Activated naive CD4-positive, alpha-beta T cell treated with anti-CD3 and anti-CD28 coated beads, Interleukin-2, amount 50 U/mL, for 24 hours (primary cell): ENCODE measurements around the gene SERPINB2.

Experiments used
- H3K27ac Mint-ChIP-seq: one replicate; pipeline ENCODE4 v1.8.0; 2021; ENCODE audit warnings: mild to moderate bottlenecking, mixed read lengths
- H3K27me3 Mint-ChIP-seq: one replicate; pipeline ENCODE4 v1.8.0; 2021; ENCODE audit warnings: mixed read lengths
- H3K36me3 Mint-ChIP-seq: one replicate; pipeline ENCODE4 v1.8.0; 2021; ENCODE audit warnings: mixed read lengths
- H3K4me1 Mint-ChIP-seq: one replicate; pipeline ENCODE4 v1.8.0; 2021; ENCODE audit warnings: mixed read lengths
- H3K4me3 Mint-ChIP-seq: one replicate; pipeline ENCODE4 v1.8.0; 2021; ENCODE audit warnings: mild to moderate bottlenecking, mixed read lengths
- H3K9me3 Mint-ChIP-seq: one replicate; pipeline ENCODE4 v1.8.0; 2021; ENCODE audit warnings: mixed read lengths

Gene SERPINB2

DNA sequence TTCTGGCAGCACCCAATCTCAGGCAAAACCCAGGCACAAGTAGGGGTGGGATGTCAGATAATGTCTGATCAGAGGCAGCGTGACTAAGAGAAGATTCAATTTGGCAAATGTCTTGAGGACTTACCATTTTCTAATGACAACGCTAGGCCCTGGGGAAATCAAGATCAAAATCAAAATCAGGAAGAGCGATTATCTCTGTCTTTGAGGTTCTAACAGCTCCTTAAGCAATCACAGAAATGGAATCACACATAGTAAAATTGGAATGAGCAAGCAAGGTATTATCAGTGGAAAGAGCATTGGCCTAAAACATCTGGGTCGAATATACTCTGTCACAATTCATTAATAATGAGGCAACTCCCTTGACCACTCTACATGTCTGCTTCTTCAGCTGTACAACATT is 8.6 kb upstream of the SERPINB2 start:
- H3K36me3 Mint-ChIP-seq, result no peaks in the 10 kb centered on the region
- H3K9me3 Mint-ChIP-seq, result peaks cover 5% of the 10 kb centered on the region
- no peak overlapping the region for H3K27ac Mint-ChIP-seq
- peaks cover 3% of the 10 kb centered on the region for H3K27me3 Mint-ChIP-seq
- H3K4me3 Mint-ChIP-seq, result no peak overlapping the region
- peaks cover 8% of the 10 kb centered on the region for H3K4me1 Mint-ChIP-seq

DNA sequence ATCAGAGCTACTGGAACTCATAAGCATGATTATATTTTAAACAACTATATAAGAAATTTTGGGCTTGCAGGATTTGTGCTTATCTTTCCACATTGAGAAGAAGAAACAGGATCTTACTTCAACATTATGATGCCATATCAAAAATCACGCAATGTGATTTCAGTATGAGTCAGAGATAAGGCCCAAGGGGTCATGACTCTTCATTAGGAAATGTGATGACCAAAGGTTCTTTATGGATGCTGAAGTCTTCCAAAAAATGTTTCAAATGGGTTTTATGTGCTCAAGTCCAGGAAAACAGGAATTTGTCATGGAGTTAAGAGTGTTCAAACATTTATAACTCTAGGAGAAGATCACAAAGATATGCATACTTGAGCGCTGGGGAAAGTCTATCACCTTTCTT is 7.8 kb upstream of the SERPINB2 start:
- Mint-ChIP-seq H3K4me1 (peaks cover 8% of the 10 kb centered on the region), H3K9me3 (peaks cover 5% of the 10 kb centered on the region), H3K27ac (no peak overlapping the region), H3K27me3 (peaks cover 3% of the 10 kb centered on the region), H3K36me3 (no peaks in the 10 kb centered on the region), H3K4me3 (no peak overlapping the region)

GRCh38 chr18:63881851-63882250 is 5.7 kb upstream of the SERPINB2 start:
- Mint-ChIP-seq H3K4me3 (no peak overlapping the region), H3K36me3 (no peaks in the 10 kb centered on the region), H3K27ac (no peak overlapping the region), H3K4me1 (peaks cover 8% of the 10 kb centered on the region), H3K27me3 (peaks cover 5% of the 10 kb centered on the region), H3K9me3 (peaks cover 5% of the 10 kb centered on the region)

DNA sequence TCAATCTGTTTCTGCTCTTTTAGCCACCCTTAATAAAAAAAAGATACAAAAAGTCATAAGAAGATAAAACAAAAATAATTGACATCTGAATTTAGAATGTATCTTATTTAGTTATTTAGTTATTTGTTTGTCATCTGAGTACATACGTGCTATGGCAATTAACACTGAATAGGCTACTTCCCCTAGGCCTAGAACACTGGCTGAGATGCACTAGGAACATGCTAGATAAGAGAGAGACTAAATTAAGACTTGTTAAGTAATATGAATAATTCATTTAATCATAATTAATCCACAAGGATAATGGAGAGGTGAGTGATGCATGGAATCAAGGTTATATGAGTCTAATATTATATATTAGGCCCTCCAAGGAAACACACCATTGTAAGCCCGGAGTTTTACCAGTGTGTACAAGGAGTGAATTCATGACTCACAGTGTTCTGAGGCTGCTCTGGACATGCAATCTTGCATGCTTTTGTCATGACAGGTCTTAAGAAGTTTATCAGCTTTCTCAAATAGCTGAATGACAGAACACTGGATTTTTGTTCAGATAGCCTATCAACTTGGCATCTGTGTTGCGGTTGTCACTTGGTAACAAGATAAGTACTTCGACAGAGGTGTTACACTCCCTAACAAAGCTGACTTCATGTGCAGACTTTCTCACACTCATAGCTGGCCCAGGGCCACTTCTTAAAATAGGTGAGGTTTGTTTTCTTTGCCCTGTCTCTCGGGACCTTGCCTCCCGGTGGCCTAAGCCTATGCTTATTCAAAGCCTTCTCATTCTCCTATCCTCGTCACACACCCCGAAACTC is 5.0 kb upstream of the SERPINB2 start:
- H3K27ac Mint-ChIP-seq, result no peak overlapping the region
- H3K27me3 Mint-ChIP-seq, result peaks cover 5% of the 10 kb centered on the region
- H3K4me1 Mint-ChIP-seq, result peaks cover 8% of the 10 kb centered on the region
- H3K4me3 Mint-ChIP-seq, result no peak overlapping the region
- no peaks in the 10 kb centered on the region for H3K36me3 Mint-ChIP-seq
- peaks cover 5% of the 10 kb centered on the region for H3K9me3 Mint-ChIP-seq

DNA sequence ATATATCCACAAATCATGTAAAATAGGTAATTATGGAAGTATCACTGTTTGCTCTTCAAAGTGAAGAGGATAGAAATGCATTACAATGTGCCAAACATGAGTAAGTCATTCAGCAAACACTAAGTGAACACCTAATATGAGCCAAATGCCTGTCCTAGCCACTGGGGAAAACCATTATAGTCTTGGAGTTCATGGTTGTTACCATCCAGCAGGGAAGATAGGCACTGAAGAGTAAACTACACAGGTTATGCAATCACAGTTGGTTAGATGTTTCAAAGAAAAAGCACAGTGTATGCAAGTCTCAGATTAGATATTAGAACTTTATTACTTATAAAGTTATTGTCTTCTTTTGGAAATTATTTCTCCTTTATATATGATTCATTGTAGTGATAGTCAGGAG is 3.9 kb upstream of the SERPINB2 start:
- peaks cover 8% of the 10 kb centered on the region for H3K4me1 Mint-ChIP-seq
- peaks cover 3% of the 10 kb centered on the region for H3K27me3 Mint-ChIP-seq
- H3K36me3 Mint-ChIP-seq, result no peaks in the 10 kb centered on the region

DNA sequence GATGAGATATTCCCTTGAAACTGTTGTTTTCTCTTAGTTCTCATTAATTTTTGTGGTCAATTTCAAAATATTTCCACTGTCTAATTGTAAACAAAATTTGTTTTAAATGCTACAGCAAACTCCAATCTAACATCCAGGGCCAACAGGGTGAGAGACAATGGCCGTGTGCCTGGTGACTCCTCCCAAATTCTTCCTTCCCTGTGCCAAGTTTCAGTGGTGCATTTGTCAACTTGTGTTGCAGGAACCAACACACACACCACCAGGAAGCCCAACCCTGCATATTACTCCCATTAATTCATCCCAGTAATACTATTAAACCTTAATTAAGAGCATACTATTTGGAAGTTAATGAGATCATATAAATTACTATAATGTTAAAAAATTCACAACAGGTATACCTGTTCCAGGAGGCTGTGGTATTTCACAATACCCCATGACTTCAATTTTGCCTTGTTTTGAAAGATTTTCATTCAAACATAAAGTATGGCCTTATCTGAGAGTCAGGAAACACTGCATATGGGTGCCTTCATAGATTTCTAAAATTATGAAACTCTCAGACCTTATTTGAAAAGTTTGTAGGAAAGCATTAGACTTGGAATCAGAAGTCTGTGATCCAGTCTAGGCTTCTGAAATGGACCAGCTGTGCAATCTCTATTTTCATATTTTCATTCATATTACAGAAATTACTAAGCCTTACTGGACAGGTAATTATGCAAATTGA is 1.1 kb downstream of the SERPINB2 start:
- H3K4me1 Mint-ChIP-seq, result no peaks in the 10 kb centered on the region
- H3K27ac Mint-ChIP-seq, result no peak overlapping the region
- H3K36me3 Mint-ChIP-seq, result no peaks in the 10 kb centered on the region
- H3K9me3 Mint-ChIP-seq, result no peaks in the 10 kb centered on the region
- no peak overlapping the region for H3K4me3 Mint-ChIP-seq
- H3K27me3 Mint-ChIP-seq, result peaks cover 4% of the 10 kb centered on the region

More for the DNA sequence above, 3.9 kb upstream of the SERPINB2 start:
- Mint-ChIP-seq H3K4me3 (no peak overlapping the region), H3K27ac (no peak overlapping the region), H3K9me3 (peaks cover 5% of the 10 kb centered on the region)

GRCh38 chr18:63889626-63890025 is 2.1 kb downstream of the SERPINB2 start:
- no peaks in the 10 kb centered on the region for H3K4me1 Mint-ChIP-seq
- no peak overlapping the region for H3K27ac Mint-ChIP-seq
- no peaks in the 10 kb centered on the region for H3K9me3 Mint-ChIP-seq
- H3K4me3 Mint-ChIP-seq, result no peak overlapping the region
- no peaks in the 10 kb centered on the region for H3K36me3 Mint-ChIP-seq
- H3K27me3 Mint-ChIP-seq, result peaks cover 4% of the 10 kb centered on the region

- H3K27ac Mint-ChIP-seq, result no peak overlapping the region
- no peaks in the 10 kb centered on the region for H3K9me3 Mint-ChIP-seq
- H3K36me3 Mint-ChIP-seq, result no peaks in the 10 kb centered on the region
- H3K4me1 Mint-ChIP-seq, result no peaks in the 10 kb centered on the region
- no peak overlapping the region for H3K4me3 Mint-ChIP-seq
- H3K27me3 Mint-ChIP-seq, result peaks cover 4% of the 10 kb centered on the region
These were observed 2.9 kb downstream of the SERPINB2 start for GRCh38 chr18:63890237-63890949.

DNA sequence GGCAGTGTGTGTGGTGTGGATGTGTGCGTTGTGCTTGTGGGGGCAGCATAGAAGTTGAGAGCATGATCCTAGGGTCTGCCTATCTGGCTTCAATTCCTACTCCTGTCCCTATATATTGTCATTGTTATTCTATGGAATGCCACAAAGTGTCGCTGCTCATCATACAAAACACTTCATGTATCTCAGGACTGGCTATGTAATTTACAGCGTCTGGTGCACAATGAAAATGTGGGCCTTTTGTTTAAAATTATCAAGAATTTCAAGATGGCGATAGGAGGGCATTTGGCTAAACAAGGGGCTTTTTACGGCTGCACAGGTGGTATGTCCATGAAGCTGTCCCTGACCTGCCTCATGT is 3.4 kb downstream of the SERPINB2 start:
- Mint-ChIP-seq H3K27ac (no peak overlapping the region), H3K9me3 (no peaks in the 10 kb centered on the region), H3K4me3 (no peak overlapping the region), H3K36me3 (no peaks in the 10 kb centered on the region), H3K27me3 (peaks cover 3% of the 10 kb centered on the region), H3K4me1 (no peaks in the 10 kb centered on the region)

DNA sequence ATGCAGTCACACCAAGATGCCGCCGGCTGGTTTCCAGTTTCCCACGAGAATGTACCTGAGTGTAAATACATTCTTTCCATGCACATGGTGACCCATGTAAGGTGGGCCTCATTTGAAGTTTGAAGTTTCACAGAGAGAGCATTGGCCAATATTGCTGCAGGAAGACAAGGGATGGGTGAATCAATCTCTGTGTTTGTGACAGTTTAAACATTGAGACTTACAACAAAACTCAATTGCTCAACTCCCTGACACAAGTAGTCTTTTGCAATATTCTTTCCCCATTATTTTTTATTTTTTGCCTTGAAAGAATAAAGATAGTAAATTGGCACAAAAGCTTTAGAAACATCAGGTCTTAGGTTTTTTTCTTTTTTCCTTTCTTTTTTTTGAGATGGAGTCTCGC is 5.1 kb downstream of the SERPINB2 start:
- H3K4me3 Mint-ChIP-seq, result no peak overlapping the region
- H3K36me3 Mint-ChIP-seq, result no peaks in the 10 kb centered on the region
- no peak overlapping the region for H3K27ac Mint-ChIP-seq
- H3K4me1 Mint-ChIP-seq, result no peaks in the 10 kb centered on the region
- H3K9me3 Mint-ChIP-seq, result no peaks in the 10 kb centered on the region
- H3K27me3 Mint-ChIP-seq, result peaks cover 4% of the 10 kb centered on the region

GRCh38 chr18:63894106-63894772 is 6.7 kb downstream of the SERPINB2 start:
- Mint-ChIP-seq H3K4me3 (no peak overlapping the region), H3K4me1 (no peaks in the 10 kb centered on the region), H3K27ac (no peak overlapping the region)

GRCh38 chr18:63895190-63895589 is 7.7 kb downstream of the SERPINB2 start:
- no peaks in the 10 kb centered on the region for H3K36me3 Mint-ChIP-seq
- no peaks in the 10 kb centered on the region for H3K4me1 Mint-ChIP-seq
- no peaks in the 10 kb centered on the region for H3K9me3 Mint-ChIP-seq
- H3K27me3 Mint-ChIP-seq, result peaks cover 6% of the 10 kb centered on the region
- no peak overlapping the region for H3K4me3 Mint-ChIP-seq
- H3K27ac Mint-ChIP-seq, result no peak overlapping the region

More at GRCh38 chr18:63894106-63894772, 6.7 kb downstream of the SERPINB2 start:
- Mint-ChIP-seq H3K36me3 (no peaks in the 10 kb centered on the region), H3K27me3 (peaks cover 6% of the 10 kb centered on the region), H3K9me3 (no peaks in the 10 kb centered on the region)

DNA sequence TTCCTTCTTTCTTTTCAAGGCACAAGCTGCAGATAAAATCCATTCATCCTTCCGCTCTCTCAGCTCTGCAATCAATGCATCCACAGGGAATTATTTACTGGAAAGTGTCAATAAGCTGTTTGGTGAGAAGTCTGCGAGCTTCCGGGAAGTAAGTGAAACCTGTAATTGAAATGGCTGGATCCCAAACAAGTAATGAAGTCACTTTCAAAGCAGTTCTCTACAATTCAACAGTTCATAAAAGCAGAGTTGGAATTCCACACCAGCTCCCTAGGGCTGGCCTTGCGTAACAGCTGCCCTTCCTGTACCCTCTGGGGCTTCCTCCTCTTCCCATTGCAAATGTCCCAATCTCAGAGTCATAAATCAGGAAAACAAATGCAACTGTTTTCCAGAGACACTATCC is 9.6 kb downstream of the SERPINB2 start:
- H3K36me3 Mint-ChIP-seq, result no peaks in the 10 kb centered on the region
- peaks cover 6% of the 10 kb centered on the region for H3K27me3 Mint-ChIP-seq
- H3K4me3 Mint-ChIP-seq, result no peak overlapping the region
- no peaks in the 10 kb centered on the region for H3K9me3 Mint-ChIP-seq
- H3K4me1 Mint-ChIP-seq, result no peaks in the 10 kb centered on the region
- H3K27ac Mint-ChIP-seq, result no peak overlapping the region

- no peak overlapping the region for H3K4me3 Mint-ChIP-seq
- no peak overlapping the region for H3K27ac Mint-ChIP-seq
- H3K9me3 Mint-ChIP-seq, result no peaks in the 10 kb centered on the region
- H3K36me3 Mint-ChIP-seq, result no peaks in the 10 kb centered on the region
- peaks cover 7% of the 10 kb centered on the region for H3K27me3 Mint-ChIP-seq
- no peaks in the 10 kb centered on the region for H3K4me1 Mint-ChIP-seq
These were observed 11.7 kb downstream of the SERPINB2 start for GRCh38 chr18:63899206-63899605.

- no peak overlapping the region for H3K4me3 Mint-ChIP-seq
- no peaks in the 10 kb centered on the region for H3K36me3 Mint-ChIP-seq
- no peaks in the 10 kb centered on the region for H3K9me3 Mint-ChIP-seq
- peaks cover 14% of the 10 kb centered on the region for H3K27me3 Mint-ChIP-seq
- no peak overlapping the region for H3K27ac Mint-ChIP-seq
- H3K4me1 Mint-ChIP-seq, result no peaks in the 10 kb centered on the region
These were observed 16.5 kb downstream of the SERPINB2 start for GRCh38 chr18:63903851-63904570.
